MCF 10A (cell line): ENCODE data around the gene SLC6A18. TPM values are rescaled to one million over a fixed set of nuclear protein-coding genes. Genes with fewer than 3 reads are reported as not detected.

Source experiments
- BruUV-seq: library from RNA; stranded (reverse); fragments of 400-500 nt; replicated peaks from 2 replicates; lab custom pipeline; 2021; lab: Mats Ljungman, UMichigan
- CTCF ChIA-PET: fragments of 300-600 bp; sonication (Branson Sonifier 250); formaldehyde crosslinking; extraction: SDS; loops from one replicate; lab custom pipeline; 2021; ENCODE audit warnings: antibody characterized with exemption, inconsistent platforms; lab: Yijun Ruan, JAX
- POLR2A ChIA-PET: fragments of 300-600, 350-650 bp; sonication (Branson Sonifier 250); formaldehyde crosslinking; extraction: SDS; loops from one replicate; lab custom pipeline; 2020; ENCODE audit warnings: antibody characterized with exemption, inconsistent platforms; lab: Yijun Ruan, JAX
- DNase-seq: peaks from one replicate; pipeline ENCODE4 v3.0.0-alpha.2; 2018; ENCODE audit not compliant: unreplicated experiment
- H3K27ac Mint-ChIP-seq: one replicate; pipeline ENCODE4 v1.8.0; 2022; ENCODE audit warnings: mild to moderate bottlenecking, low read depth, mixed read lengths; ENCODE audit not compliant: unreplicated experiment
- H3K27me3 Mint-ChIP-seq: one replicate; pipeline ENCODE4 v1.8.0; 2022; ENCODE audit warnings: mixed read lengths; ENCODE audit not compliant: insufficient read depth, unreplicated experiment
- H3K36me3 Mint-ChIP-seq: one replicate; pipeline ENCODE4 v1.8.0; 2022; ENCODE audit warnings: mild to moderate bottlenecking, moderate library complexity, mixed read lengths; ENCODE audit not compliant: insufficient read depth, unreplicated experiment
- H3K4me1 Mint-ChIP-seq: one replicate; pipeline ENCODE4 v1.8.0; 2022; ENCODE audit warnings: mixed read lengths; ENCODE audit not compliant: insufficient read depth, unreplicated experiment
- H3K4me3 Mint-ChIP-seq: one replicate; pipeline ENCODE4 v1.8.0; 2022; ENCODE audit warnings: mild to moderate bottlenecking, moderate library complexity, mixed read lengths; ENCODE audit not compliant: unreplicated experiment
- H3K9me3 Mint-ChIP-seq: one replicate; pipeline ENCODE4 v1.8.0; 2022; ENCODE audit warnings: mixed read lengths; ENCODE audit not compliant: unreplicated experiment
- CTCF ChIP-seq: fragments of 200-600 bp; IDR thresholded peaks from one replicate; pipeline ENCODE4 v1.8.0; 2022; ENCODE audit warnings: antibody characterized with exemption, mild to moderate bottlenecking; ENCODE audit not compliant: unreplicated experiment
- intact Hi-C: fragments of 100-400 bp; cut with micrococcal nuclease; formaldehyde crosslinking; loops from 2 replicates; pipeline ENCODE4 v1.14.1; 2022
- total RNA-seq: library from RNA; stranded (reverse); gene quantifications from 2 replicates; pipeline ENCODE4 v1.2.3, GENCODE V29; 2022

The SLC6A18 gene
- total RNA-seq, 1 experiment from 2014 or later, result not detected

GRCh38 chr5:1229822-1230221 is 4.6 kb downstream of the SLC6A18 start:
- Mint-ChIP-seq H3K4me3 (no peak overlapping the region), H3K4me1 (no peaks in the 10 kb centered on the region), H3K9me3 (no peaks in the 10 kb centered on the region), H3K36me3 (peaks cover 5% of the 10 kb centered on the region), H3K27me3 (peaks cover 21% of the 10 kb centered on the region), H3K27ac (no peak overlapping the region)
- DNase-seq, result no peak
- no peak for TF ChIP-seq CTCF
- intact Hi-C loops, result no loop called here
- ChIA-PET CTCF (no interaction called here), POLR2A (no interaction called here)
- BruUV-seq, result no TSS peak

GRCh38 chr5:1230551-1230950 is 5.4 kb downstream of the SLC6A18 start:
- no peak for TF ChIP-seq CTCF
- CTCF ChIA-PET, result interaction anchor here (0.5 kb wide), 1 partner anchor 25 kb away, joined by 5 read pairs; no protein-coding TSS in a partner anchor
- peaks cover 1% of the 10 kb centered on the region for H3K9me3 Mint-ChIP-seq
- BruUV-seq, result no TSS peak
- POLR2A ChIA-PET, result no interaction called here
- H3K27ac Mint-ChIP-seq, result no peak overlapping the region
- peaks cover 5% of the 10 kb centered on the region for H3K36me3 Mint-ChIP-seq
- peaks cover 19% of the 10 kb centered on the region for H3K27me3 Mint-ChIP-seq
- H3K4me3 Mint-ChIP-seq, result no peak overlapping the region
- intact Hi-C loops, result no loop called here
- no peak for DNase-seq
- H3K4me1 Mint-ChIP-seq, result no peaks in the 10 kb centered on the region

GRCh38 chr5:1231354-1231905 is 6.2 kb downstream of the SLC6A18 start:
- no peak overlapping the region for H3K4me3 Mint-ChIP-seq
- H3K27ac Mint-ChIP-seq, result no peak overlapping the region
- H3K36me3 Mint-ChIP-seq, result peaks cover 5% of the 10 kb centered on the region
- intact Hi-C loops, result no loop called here
- peaks cover 10% of the 10 kb centered on the region for H3K9me3 Mint-ChIP-seq
- H3K27me3 Mint-ChIP-seq, result peaks cover 10% of the 10 kb centered on the region
- H3K4me1 Mint-ChIP-seq, result no peaks in the 10 kb centered on the region
- ChIA-PET CTCF (no interaction called here), POLR2A (no interaction called here)
- no peak for DNase-seq
- no TSS peak for BruUV-seq
- TF ChIP-seq CTCF, result no peak

- Mint-ChIP-seq H3K4me1 (no peaks in the 10 kb centered on the region), H3K9me3 (peaks cover 17% of the 10 kb centered on the region), H3K27me3 (peaks cover 10% of the 10 kb centered on the region), H3K36me3 (peaks cover 5% of the 10 kb centered on the region), H3K27ac (no peak overlapping the region), H3K4me3 (no peak overlapping the region)
- no peak for TF ChIP-seq CTCF
- intact Hi-C loops, result no loop called here
- no peak for DNase-seq
- ChIA-PET CTCF (interaction anchor here (0.7 kb wide), 1 partner anchor 65 kb away, joined by 3 read pairs; no protein-coding TSS in a partner anchor), POLR2A (no interaction called here)
- BruUV-seq, result no TSS peak
These were observed 7.6 kb downstream of the SLC6A18 start for GRCh38 chr5:1232780-1233179.
